ENCODE data around the gene SRR. TPM values are rescaled to one million over a fixed set of nuclear protein-coding genes. Genes with fewer than 3 reads are reported as not detected.

The SRR gene
- total RNA-seq, 1 donor from 2014 or later: 16.3 TPM

DNA sequence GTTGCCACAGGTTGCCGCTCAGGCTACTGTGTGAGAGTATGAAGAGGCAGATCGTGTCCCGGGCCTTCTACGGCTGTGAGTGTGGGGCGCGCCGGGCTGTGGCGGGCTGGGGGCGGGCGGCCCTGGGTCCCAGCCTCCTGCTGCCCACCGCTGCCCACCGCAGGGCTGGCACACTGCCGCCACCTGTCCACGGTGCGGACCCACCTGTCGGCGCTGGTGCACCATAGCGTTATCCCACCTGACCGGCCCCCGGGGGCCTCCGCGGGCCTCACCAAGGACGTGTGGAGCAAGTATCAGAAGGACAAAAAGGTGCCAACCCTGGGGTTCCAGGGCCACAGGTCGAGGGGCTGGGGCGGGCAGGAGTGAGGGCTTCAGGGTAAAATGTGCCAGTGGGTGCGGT, 68.4 kb downstream of the SRR start:
- no peaks in the 10 kb centered on the region for H3K9me3 Mint-ChIP-seq (ENCODE audit: unreplicated experiment)
- DNase-seq (ENCODE audit: extremely low spot score, unreplicated experiment): no peak
- H3K4me1 Mint-ChIP-seq (ENCODE audit: unreplicated experiment): peaks cover 14% of the 10 kb centered on the region
- no peak for TF ChIP-seq CTCF (IDR thresholded peaks at IDR 0.05)
- H3K27ac Mint-ChIP-seq (ENCODE audit: unreplicated experiment): no peak overlapping the region
- H3K36me3 Mint-ChIP-seq (ENCODE audit: unreplicated experiment): peaks cover 8% of the 10 kb centered on the region
- no peaks in the 10 kb centered on the region for H3K27me3 Mint-ChIP-seq (ENCODE audit: unreplicated experiment)
- H3K4me3 Mint-ChIP-seq (ENCODE audit: unreplicated experiment): no peak overlapping the region

DNA sequence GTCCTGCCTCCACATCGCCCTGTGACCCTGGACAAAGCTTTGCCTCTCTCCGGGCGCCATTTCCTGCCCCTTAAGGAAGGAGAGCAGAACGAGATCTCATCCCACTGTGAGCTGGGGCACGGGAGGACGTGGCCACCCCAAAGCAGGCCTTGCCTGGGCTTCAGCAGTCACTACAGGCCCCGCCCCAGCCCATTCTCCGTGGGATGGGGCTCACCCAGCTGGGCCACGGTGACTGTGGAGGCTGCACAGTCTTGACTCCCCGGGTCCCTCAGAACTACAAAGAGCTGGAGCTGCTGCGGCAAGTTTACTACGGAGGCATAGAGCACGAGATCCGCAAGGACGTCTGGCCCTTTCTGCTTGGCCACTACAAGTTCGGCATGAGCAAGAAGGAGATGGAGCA, 68.9 kb downstream of the SRR start:
- Mint-ChIP-seq H3K27ac (ENCODE audit: unreplicated experiment) (no peak overlapping the region), H3K9me3 (ENCODE audit: unreplicated experiment) (no peaks in the 10 kb centered on the region), H3K27me3 (ENCODE audit: unreplicated experiment) (no peaks in the 10 kb centered on the region), H3K4me3 (ENCODE audit: unreplicated experiment) (no peak overlapping the region), H3K36me3 (ENCODE audit: unreplicated experiment) (peaks cover 8% of the 10 kb centered on the region), H3K4me1 (ENCODE audit: unreplicated experiment) (peaks cover 14% of the 10 kb centered on the region)
- DNase-seq (ENCODE audit: extremely low spot score, unreplicated experiment): no peak
- TF ChIP-seq CTCF (IDR thresholded peaks at IDR 0.05): no peak

GRCh38 chr17:2373179-2373578, 69.4 kb downstream of the SRR start:
- Mint-ChIP-seq H3K27me3 (ENCODE audit: unreplicated experiment) (no peaks in the 10 kb centered on the region), H3K4me3 (ENCODE audit: unreplicated experiment) (no peak overlapping the region), H3K4me1 (ENCODE audit: unreplicated experiment) (peaks cover 14% of the 10 kb centered on the region), H3K36me3 (ENCODE audit: unreplicated experiment) (peaks cover 8% of the 10 kb centered on the region), H3K9me3 (ENCODE audit: unreplicated experiment) (no peaks in the 10 kb centered on the region), H3K27ac (ENCODE audit: unreplicated experiment) (no peak overlapping the region)
- no peak for TF ChIP-seq CTCF (IDR thresholded peaks at IDR 0.05)
- DNase-seq (ENCODE audit: extremely low spot score, unreplicated experiment): no peak

Other genes with a start within 250 kb of the SRR start
- 3.3 and 3.7 TPM in 2 replicates for gene HIC1, start 248.8 kb upstream of the SRR start, total RNA-seq
- 36.7 and 38.4 TPM in 2 replicates for gene SMG6, start 165 bp upstream of the SRR start, total RNA-seq
- 26.3 and 27.5 TPM in 2 replicates for gene TSR1, start 32.5 kb downstream of the SRR start, total RNA-seq
- gene SGSM2, start 33.6 kb downstream of the SRR start, total RNA-seq: 49.6 and 56.0 TPM in 2 replicates
- gene MNT, start 97.1 kb downstream of the SRR start, total RNA-seq: 30.4 and 35.6 TPM in 2 replicates
- 22.9 and 26.3 TPM in 2 replicates for gene METTL16, start 207.9 kb downstream of the SRR start, total RNA-seq